Measurements from ENCODE around the gene PRDX5. TPM values are rescaled to one million over a fixed set of nuclear protein-coding genes. Genes with fewer than 3 reads are reported as not detected.

The PRDX5 gene
- total RNA-seq, 1 donor from 2014 or later: 357 TPM

DNA sequence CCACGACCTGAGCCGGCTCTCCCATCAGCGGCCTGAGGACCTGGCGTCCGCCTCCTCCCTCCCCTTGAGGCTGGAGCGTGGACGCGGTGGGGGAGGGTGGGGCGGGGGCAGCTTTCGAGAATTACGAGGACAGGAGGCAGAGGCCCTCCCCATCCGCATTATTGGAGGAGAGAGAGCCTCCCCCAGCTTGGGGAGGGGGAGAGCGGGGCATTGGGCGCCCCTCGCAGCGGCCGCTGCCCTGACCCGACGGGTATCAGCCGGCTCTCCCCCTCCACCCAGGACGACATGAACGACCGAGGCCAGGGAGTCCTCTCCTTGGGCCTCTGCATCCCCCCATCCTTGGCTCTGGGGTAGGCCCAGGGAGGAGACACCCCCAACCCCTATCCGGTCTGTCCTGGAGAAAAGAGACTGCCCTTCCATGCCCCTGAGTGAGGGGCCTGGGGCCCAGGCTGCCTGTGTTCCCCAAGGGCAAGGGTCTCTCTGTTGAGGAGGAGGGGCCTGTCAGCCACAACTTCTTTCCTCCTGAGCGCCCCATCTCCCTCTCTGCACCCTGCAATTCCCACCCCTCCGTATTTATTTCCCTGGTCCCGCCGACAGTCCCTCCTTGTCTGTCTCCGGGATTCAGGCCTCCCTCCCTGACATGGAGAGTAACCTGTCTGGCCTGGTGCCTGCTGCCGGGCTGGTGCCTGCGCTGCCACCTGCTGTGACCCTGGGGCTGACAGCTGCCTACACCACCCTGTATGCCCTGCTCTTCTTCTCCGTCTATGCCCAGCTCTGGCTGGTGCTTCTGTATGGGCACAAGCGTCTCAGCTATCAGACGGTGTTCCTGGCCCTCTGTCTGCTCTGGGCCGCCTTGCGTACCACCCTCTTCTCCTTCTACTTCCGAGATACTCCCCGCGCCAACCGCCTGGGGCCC, 31.8 kb upstream of the PRDX5 start:
- peak overlapping the region; percentile 94 for H3K4me3 ChIP-seq (ENCODE audit: low read depth, low read length)
- no peak for DNase-seq (ENCODE audit: low read depth)
- TF ChIP-seq, protein P1, sequence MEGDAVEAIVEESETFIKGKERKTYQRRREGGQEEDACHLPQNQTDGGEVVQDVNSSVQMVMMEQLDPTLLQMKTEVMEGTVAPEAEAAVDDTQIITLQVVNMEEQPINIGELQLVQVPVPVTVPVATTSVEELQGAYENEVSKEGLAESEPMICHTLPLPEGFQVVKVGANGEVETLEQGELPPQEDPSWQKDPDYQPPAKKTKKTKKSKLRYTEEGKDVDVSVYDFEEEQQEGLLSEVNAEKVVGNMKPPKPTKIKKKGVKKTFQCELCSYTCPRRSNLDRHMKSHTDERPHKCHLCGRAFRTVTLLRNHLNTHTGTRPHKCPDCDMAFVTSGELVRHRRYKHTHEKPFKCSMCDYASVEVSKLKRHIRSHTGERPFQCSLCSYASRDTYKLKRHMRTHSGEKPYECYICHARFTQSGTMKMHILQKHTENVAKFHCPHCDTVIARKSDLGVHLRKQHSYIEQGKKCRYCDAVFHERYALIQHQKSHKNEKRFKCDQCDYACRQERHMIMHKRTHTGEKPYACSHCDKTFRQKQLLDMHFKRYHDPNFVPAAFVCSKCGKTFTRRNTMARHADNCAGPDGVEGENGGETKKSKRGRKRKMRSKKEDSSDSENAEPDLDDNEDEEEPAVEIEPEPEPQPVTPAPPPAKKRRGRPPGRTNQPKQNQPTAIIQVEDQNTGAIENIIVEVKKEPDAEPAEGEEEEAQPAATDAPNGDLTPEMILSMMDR (conservative IDR thresholded peaks at IDR 0.05; ENCODE audit: low read depth, low read length): peak; percentile 30

DNA sequence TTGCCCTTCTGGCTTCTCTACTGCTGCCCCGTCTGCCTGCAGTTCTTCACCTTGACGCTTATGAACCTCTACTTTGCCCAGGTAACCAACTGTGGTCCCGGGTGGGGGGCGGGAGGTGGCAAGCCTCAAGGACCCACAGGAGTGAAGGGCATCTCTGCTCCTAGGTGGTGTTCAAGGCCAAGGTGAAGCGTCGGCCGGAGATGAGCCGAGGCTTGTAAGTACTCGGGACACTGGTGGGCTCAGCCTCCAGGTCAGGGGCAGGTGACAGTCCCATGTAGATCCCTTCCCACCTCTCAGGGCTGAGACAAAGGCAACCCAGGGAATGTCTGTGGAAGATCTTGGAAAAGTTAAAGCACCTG, 31.1 kb upstream of the PRDX5 start:
- no peak overlapping the region for H3K4me3 ChIP-seq (ENCODE audit: low read depth, low read length)
- DNase-seq (ENCODE audit: low read depth): no peak

DNA sequence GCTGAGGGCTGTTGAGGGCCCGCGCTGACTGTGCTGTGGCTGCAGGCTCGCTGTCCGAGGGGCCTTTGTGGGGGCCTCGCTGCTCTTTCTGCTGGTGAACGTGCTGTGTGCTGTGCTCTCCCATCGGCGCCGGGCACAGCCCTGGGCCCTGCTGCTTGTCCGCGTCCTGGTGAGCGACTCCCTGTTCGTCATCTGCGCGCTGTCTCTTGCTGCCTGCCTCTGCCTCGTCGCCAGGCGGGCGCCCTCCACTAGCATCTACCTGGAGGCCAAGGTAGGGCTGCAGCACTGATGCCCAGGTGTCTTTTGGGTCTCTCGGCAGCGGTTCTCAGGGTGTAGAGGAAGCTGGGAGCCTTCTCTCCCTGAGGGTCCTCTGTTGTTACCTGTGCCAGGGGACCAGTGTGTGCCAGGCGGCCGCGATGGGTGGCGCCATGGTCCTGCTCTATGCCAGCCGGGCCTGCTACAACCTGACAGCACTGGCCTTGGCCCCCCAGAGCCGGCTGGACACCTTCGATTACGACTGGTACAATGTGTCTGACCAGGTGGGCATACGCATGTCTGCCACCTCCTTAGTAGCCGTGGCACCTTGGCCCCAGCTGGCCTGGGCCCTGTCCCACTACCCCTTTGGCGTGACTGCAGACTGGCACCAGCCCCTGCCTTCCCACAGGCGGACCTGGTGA, 30.1 kb upstream of the PRDX5 start:
- TF ChIP-seq, protein P1 (conservative IDR thresholded peaks at IDR 0.05; ENCODE audit: low read depth, low read length): no peak
- no peak for DNase-seq (ENCODE audit: low read depth)
- H3K4me3 ChIP-seq (ENCODE audit: low read depth, low read length): no peak overlapping the region

More for the DNA sequence above, 31.1 kb upstream of the PRDX5 start:
- TF ChIP-seq, protein P1 (conservative IDR thresholded peaks at IDR 0.05; ENCODE audit: low read depth, low read length): no peak

DNA sequence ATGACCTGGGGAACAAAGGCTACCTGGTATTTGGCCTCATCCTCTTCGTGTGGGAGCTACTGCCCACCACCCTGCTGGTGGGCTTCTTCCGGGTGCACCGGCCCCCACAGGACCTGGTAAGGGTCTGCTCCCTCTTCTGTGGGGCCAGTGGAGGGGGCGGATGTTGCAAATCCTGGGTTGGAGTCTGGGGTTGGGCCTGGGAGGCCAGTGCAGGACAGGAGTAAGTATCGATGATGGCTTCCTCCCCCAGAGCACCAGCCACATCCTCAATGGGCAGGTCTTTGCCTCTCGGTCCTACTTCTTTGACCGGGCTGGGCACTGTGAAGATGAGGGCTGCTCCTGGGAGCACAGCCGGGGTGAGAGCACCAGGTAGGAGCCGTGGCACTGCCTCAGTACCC, 29.6 kb upstream of the PRDX5 start:
- TF ChIP-seq, protein P1 (conservative IDR thresholded peaks at IDR 0.05; ENCODE audit: low read depth, low read length): no peak
- no peak for DNase-seq (ENCODE audit: low read depth)
- no peak overlapping the region for H3K4me3 ChIP-seq (ENCODE audit: low read depth, low read length)

DNA sequence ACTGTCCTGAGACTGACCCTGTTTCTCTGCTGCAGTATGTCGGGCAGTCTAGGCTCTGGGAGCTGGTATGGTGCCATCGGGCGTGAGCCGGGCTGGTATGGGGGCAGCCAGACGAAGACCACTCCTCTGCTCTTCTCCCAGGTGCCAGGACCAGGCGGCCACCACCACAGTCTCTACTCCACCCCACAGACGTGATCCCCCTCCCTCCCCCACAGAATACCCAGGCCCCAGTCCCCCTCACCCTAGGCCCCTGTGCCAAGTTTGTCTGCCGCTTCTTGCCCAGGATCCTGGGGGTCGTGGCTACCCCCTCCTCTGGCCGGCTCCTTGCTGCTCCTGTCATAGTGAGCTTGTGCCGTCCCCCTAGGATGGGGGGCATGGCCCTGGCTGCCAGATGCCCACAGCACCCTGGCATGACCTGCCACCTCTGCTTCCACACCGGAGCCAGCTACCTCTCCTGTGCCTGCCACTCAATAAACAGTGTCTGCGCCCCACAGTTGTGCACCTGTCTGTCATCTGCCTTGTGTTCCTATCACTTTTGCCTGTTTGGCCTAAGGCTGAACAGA, 28.8 kb upstream of the PRDX5 start:
- DNase-seq (ENCODE audit: low read depth): no peak
- TF ChIP-seq, protein P1 (conservative IDR thresholded peaks at IDR 0.05; ENCODE audit: low read depth, low read length): no peak

DNA sequence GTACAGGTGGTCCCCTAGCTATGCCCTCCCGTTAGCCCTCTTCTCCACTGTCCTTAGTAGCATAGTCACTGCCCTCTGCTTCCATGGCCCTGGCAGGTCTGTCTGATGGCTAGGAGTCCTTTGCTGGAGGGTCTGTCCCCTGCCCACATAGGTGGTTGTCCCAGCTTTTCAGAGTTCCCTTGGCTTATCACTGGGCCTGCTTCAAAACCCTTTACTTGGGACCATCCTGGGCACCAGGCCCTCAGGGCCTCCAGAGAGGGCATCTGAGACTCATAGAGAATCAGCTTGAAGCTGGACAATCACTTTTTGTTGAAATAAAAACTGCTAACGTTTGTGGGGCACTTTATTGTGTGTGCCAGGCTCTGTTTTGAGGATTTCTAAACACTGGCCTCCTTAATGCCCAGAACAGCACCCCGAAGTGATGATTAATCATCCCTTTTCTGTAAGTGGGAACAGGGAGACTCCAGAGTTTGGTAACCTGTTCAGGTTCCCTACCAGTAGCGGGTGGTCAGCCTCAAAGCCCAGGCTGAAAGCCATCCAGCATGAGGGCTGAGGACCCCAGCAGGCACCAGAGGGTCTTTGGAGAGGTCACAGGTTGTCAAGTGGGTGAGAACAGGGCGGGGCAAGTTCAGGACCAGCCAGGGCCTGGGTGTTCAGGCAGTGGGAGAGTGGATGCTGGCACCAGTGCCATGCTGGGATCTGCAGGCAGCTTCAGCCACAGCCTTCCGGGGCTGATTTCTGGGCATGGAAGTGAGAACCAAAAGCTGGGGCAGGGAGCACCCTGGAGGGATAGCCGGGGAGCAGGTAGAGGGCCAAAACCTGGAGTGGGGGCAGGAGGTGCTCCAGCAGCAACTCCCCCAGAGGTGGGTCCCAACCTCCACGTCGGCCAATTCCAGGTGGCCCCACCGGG, 27.3 kb upstream of the PRDX5 start:
- no peak for DNase-seq (ENCODE audit: low read depth)
- H3K4me3 ChIP-seq (ENCODE audit: low read depth, low read length): no peak overlapping the region
- TF ChIP-seq, protein P1 (conservative IDR thresholded peaks at IDR 0.05; ENCODE audit: low read depth, low read length): no peak

More for the DNA sequence above, 28.8 kb upstream of the PRDX5 start:
- no peak overlapping the region for H3K4me3 ChIP-seq (ENCODE audit: low read depth, low read length)

Measured in epithelial cell of proximal tubule (primary cell).